NCI-H446 (cell line): Measurements from ENCODE around the gene JAKMIP1.

Experiments
- DNase-seq, 2 experiments: peaks; one replicate each; lab custom pipeline; 2025; lab: John Stamatoyannopoulos, UW

The JAKMIP1 gene

GRCh38 chr4:6201580-6202091, 1.3 kb upstream of the JAKMIP1 start:
- DNase-seq: no peak

- DNase-seq: no peak
Measured at GRCh38 chr4:6200922-6201362, 593 bp upstream of the JAKMIP1 start.

GRCh38 chr4:6199422-6199921, 877 bp downstream of the JAKMIP1 start:
- no peak for DNase-seq

- DNase-seq: no peak
Measured at GRCh38 chr4:6198768-6199421, 1.5 kb downstream of the JAKMIP1 start.

DNA sequence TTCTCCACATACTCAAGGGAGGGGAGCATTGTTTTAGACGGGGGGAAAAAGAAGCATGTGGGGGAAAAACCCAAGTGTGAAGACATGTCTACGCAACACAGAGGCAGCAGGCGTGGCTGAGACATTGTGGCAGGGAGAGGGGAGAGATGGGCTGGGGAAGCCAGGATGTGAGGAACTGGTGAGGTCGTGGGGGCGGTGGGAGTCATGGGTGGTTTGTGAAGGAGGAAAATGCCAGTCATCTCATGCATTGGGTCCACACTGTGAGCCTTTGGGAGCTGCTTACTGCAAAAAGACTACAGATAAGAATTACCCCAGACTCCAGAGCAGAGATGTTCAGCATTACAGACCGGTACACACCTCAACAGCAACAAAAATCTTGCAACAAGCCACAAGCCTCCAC, 2.1 kb downstream of the JAKMIP1 start:
- DNase-seq: no peak

DNA sequence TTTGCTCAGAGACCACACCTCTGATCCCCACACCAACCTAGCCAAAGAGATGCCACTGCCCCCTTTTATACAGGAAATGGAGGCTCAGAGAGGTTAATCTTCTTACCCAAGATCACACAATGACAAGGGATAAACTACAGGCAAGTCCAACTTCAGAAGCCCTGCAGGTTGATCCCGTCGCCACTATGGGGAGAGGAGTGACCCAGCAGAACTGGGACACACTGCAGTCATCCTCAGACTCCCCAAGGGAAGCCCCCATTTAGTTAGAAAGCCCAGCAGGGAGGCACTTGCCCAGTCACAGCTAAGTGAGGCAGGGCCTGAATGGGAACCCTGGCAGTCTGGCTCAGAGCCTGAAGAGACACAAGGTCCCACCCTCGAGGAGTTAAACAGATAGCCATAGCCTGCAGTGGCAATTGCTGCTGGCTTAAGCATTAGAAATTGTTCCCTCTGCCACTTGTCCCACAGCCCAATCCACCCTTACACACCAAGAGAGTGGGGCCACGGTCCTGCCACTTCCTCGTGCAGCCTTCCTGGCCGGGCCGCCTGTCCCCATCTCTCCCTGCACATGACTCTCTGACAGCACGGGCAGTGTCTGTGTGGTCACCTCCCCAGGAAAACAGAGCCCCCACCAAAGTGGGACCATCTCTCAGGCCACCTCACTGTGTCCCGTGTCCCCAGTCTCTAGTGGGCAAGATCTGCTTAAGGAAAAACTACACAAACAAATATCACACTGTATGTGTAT, 2.7 kb downstream of the JAKMIP1 start:
- no peak for DNase-seq

DNA sequence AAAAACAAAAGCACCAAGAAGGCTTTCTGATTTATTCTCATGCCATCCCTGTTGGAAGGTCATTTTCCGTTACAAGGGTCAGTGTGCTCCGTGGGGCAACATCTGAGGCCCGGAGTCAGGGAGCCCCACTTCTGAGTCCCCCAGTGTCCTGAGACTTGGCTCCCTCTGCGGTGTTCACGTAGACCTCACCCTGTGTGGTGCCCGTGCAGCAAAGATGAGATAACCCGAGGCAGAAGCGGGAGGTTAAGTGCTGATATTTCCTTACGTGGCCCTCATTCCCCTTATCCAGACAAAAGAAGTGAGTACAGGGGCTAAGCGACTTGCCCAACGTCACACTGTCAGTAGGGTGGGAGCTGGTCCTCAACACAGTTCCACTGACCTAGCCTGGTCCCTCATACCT, 3.5 kb downstream of the JAKMIP1 start:
- no peak for DNase-seq

GRCh38 chr4:6196324-6196723, 4.0 kb downstream of the JAKMIP1 start:
- DNase-seq: no peak

GRCh38 chr4:6195602-6196319, 4.6 kb downstream of the JAKMIP1 start:
- peak in 1 of 2 experiments; percentile 53 for DNase-seq

DNA sequence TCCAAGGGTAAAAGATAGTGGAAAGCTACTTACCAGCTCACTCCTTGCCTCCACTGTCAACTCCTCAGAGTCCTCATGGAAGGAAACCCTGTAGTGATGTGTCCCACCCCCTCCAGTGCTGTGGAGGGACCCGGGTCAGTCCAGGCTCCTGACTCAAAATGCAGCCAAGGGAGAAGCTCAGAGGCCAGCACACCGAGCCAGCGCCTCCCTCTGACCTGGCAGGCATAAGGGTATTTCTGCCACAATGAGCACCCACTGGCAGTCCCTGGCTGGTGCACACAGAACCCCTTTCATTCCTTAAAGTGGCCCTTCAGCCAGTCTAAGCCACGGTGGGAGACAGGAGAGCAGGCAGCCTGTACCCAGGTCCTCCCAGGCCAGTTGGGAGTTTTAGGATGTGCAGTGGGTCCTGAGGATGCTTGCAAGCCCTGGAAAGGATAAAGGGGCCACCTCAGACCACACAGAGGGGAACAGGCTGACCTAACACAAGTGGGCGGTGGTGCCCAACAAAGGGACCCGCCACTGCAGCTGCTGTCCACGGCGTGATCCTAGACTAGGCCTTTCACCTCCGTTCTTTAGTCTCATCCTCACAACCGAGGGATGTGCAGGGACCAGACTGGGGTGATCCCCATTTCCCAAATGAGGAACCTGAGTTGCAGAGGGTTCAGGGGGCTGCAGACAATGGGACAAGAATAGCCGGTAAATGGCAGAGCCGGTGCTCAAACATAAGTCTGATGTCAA, 5.7 kb downstream of the JAKMIP1 start:
- no peak for DNase-seq

DNA sequence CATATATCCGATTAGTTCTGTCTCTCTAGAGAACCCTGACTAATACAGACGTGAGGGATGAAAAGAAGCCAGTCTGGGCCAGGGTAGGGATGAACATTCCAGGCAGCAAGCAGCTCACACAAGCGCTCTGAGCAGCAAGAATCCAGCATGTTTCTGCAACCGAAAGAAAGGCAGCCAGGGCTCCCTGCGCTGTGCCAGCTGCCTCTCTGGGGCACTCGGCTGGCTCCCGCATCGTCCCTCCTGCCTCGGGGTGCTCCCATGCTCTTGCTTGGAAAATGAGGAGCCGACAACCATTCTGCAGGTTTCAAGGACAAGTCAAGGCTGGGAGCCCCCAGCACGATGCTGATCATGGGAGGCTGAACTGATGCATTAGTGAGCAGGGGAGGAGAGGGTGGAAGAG, 7.0 kb downstream of the JAKMIP1 start:
- no peak for DNase-seq

DNA sequence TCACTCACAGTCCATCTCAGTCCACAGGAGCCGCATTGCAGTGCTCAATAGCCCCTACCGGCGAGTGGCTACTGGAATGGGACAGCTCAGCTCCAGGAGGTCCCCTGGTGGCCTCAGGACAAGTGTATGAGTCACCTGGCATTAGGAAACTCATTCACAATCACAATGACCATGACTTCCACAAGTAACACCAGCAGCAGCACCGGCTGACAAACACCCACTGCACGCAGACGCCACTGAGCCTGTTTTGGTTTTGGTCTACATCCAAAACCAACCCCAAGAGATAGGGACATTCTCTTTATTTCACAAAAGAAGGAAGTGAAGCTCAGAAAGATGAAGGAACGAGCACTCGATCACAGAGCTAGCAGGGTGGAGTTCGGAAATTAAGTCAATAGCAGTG, 8.1 kb downstream of the JAKMIP1 start:
- no peak for DNase-seq

DNA sequence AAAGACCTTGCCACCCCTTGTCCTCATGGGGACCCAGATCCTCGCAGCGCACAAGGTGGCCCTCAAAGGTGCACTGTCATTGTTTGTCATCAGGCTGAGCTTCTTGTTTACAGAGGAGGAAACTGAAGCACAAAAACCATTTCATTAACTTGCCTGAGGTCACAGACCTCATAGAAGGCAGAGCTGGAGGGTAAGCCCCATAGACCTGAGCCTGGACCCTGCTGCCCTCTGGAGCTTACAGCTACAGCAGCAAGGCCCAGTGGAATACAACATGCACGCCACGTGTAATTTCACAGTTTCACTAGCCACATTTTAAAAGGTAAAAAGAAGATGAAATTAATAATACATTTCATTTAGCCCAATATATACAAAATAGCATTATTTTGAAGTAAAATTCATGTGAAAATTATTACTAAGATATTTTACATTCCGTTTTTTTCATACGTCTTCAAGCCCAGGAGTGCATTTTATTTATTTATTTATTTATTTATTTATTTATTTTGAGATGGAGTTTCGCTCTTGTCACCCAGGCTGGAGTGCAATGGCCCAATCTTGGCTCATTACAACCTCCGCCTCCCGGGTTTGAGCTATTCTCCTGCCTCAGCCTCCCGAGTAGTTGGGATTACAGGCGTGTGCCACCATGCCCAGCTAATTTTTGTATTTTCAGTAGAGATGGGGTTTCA, 8.8 kb downstream of the JAKMIP1 start:
- DNase-seq: no peak

GRCh38 chr4:6190486-6190885, 9.9 kb downstream of the JAKMIP1 start:
- no peak for DNase-seq

DNA sequence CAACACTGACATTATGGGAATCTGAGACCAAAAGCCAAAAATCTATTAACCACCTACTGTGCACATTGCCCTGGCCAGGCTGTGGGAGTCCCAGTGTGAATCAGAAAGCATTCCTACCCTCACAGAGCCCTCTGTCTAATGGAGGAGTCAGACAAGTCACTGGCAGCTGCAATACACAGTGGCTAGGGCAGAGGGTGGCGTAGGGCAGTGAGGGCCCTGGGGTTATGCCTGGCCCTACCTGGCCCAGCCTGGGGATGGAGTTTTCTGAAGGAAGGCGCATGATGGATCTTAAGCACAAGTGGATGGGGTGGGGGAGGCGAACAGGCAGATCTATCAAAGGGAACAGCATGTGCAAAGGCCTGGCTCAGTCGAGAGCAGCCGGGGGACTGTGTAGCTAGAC, 10.8 kb downstream of the JAKMIP1 start:
- DNase-seq: no peak

DNA sequence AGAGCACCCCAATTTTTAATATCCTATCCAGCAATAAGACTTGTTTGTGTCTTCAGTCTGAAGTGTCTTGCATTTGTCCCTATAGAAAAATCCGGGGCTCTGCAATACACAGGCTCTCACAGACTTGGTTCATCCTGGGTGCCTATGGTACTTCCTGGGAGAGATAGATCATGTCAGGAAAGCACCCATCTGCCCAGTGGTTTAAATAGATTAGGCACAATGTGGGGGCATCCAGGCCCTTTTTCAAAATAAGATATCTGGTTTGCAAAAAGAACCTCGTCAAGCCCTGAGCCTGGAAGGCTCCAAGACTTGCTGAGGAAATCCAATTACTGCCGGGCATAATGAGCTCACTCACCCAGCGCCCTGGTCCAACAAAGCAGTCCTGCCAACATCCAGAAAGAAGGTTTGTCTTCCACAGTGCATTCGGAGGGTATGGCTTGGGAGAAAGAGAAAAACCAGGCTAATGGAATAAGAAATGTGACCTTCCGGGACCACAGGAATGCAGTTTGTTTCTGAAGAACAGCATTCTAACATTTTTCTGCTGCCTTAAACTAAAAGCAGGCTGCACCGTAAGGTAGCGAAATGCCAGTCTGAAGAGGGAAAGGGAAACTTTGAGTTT, 11.6 kb downstream of the JAKMIP1 start:
- DNase-seq: no peak

DNA sequence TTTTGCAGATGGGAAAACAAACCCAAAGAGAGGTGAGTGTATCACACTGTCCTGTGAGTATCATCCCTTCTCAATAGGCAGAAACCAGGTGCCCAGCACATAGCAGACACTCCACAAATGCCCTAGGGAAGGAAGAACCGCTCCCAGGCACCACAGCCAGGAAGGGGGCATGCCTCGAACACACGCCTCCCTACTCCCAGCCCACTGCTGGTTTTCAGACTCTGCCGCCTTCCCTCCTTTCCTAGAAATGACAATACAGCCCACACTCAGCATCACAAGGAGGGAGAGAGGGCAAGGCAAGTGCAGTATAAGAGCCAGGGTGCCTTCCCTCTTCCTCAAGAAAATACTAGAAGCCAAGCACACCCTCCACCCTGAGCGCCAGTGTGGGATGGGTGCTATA, 16.2 kb downstream of the JAKMIP1 start:
- DNase-seq: no peak

- DNase-seq: no peak
Measured at GRCh38 chr4:6183740-6184139, 16.6 kb downstream of the JAKMIP1 start.

GRCh38 chr4:6182376-6183280, 17.7 kb downstream of the JAKMIP1 start:
- DNase-seq: no peak
